H1 (cell line): ENCODE data around the gene TEKTIP1. TPM values are rescaled to one million over a fixed set of nuclear protein-coding genes. Genes with fewer than 3 reads are reported as not detected.

ENCODE experiments used
- BCL11A ChIP-seq, 2 experiments: IDR thresholded peaks; one replicate each; pipeline ENCODE4 v1.6.1; 2011; ENCODE audit warnings: low read depth in 2 of 2, low read length in 2 of 2, mild to moderate bottlenecking in 2 of 2
- CBX8 ChIP-seq: fragments of 300-800, 300-1000 bp; sonication (generic); IDR thresholded peaks from 2 replicates; pipeline ENCODE4 v1.7.1; 2016; ENCODE audit warnings: low read depth, low read length, borderline replicate concordance
- CTBP2 ChIP-seq: IDR thresholded peaks from 2 replicates; pipeline ENCODE4 v1.7.0; 2011; ENCODE audit warnings: borderline replicate concordance, mild to moderate bottlenecking, moderate library complexity, mixed read lengths, low read length; ENCODE audit not compliant: insufficient read depth, insufficient read length
- JUND ChIP-seq: IDR thresholded peaks from 2 replicates; pipeline ENCODE4 v1.6.1; 2011; ENCODE audit warnings: mild to moderate bottlenecking, improper control_type of control experiment, low read length
- KDM4A ChIP-seq: IDR thresholded peaks from one replicate; pipeline ENCODE4 v1.7.1; 2012; ENCODE audit warnings: low read depth, mild to moderate bottlenecking, moderate library complexity, low read length, inconsistent platforms; ENCODE audit not compliant: severe bottlenecking
- PHF8 ChIP-seq: fragments of 200-600 bp; sonication (generic); conservative IDR thresholded peaks from 2 replicates; pipeline ENCODE4 v1.7.1; 2012; ENCODE audit warnings: low read depth, mild to moderate bottlenecking, inconsistent platforms, low read length, moderate library complexity
- POLR2A ChIP-seq, 2 experiments: IDR thresholded peaks; 1 replicate in 1 of 2; 2 replicates in 1 of 2; pipeline ENCODE4 v1.6.1; 2011; ENCODE audit warnings: low read depth in 2 of 2, low read length in 2 of 2, mild to moderate bottlenecking in 2 of 2; ENCODE audit errors: control extremely low read depth in 1 of 2
- POU5F1 ChIP-seq: IDR thresholded peaks from 2 replicates; pipeline ENCODE4 v1.6.1; 2011; ENCODE audit warnings: low read depth, mild to moderate bottlenecking, low read length, moderate library complexity
- RNF2 ChIP-seq: fragments of 200-900, 300-1000 bp; sonication (generic); IDR thresholded peaks from 2 replicates; pipeline ENCODE4 v1.7.1; 2016; ENCODE audit warnings: borderline replicate concordance, low read depth, mild to moderate bottlenecking, antibody characterized with exemption, low read length; ENCODE audit not compliant: poor library complexity, severe bottlenecking; ENCODE audit errors: missing control alignments
- RXRA ChIP-seq: IDR thresholded peaks from 2 replicates; pipeline ENCODE4 v1.6.1; 2011; ENCODE audit warnings: low read depth, mild to moderate bottlenecking, low read length, moderate library complexity; ENCODE audit not compliant: insufficient read depth
- SIRT6 ChIP-seq: IDR thresholded peaks from one replicate; pipeline ENCODE4 v1.7.1; 2012; ENCODE audit warnings: low read length, inconsistent platforms
- TAF1 ChIP-seq: IDR thresholded peaks from 2 replicates; pipeline ENCODE4 v1.6.1; 2011; ENCODE audit warnings: mild to moderate bottlenecking, low read depth, low read length
- TBP ChIP-seq: IDR thresholded peaks from 2 replicates; pipeline ENCODE4 v1.6.1; 2011; ENCODE audit warnings: low read depth, low read length, improper control_type of control experiment
- YY1 ChIP-seq: IDR thresholded peaks from 2 replicates; pipeline ENCODE4 v1.6.1; 2011; ENCODE audit warnings: low read depth, mild to moderate bottlenecking, low read length
- polyA plus RNA-seq, 7 experiments: library from polyadenylated mRNA; depleted of rRNA in 3 of 7; stranded (reverse) in 5 of 7; unstranded in 2 of 7; fragments of >200 nt in 5 of 7; fragments of 200-250 nt in 2 of 7; gene quantifications; 1 replicate in 5 of 7; 2 replicates in 1 of 7; 4 replicates in 1 of 7; pipeline versions ENCODE4 v1.2.1 to v1.2.3, GENCODE V29; 2011 to 2013; ENCODE audit warnings: missing spikeins in 2 of 7, mixed read lengths in 2 of 7
- total RNA-seq: library from RNA; stranded (reverse); fragmentation: NEBNext Ultra II Directional; extraction: Animal tissue kit (Norgen Biotek cat#: 25700); gene quantifications from 2 replicates; pipeline ENCODE4 v1.2.1, GENCODE V29; 2021
- TF ChIP-seq, protein P1 (sequence below): IDR thresholded peaks from 2 replicates; pipeline ENCODE4 v1.6.1; 2012; ENCODE audit warnings: low read length, inconsistent platforms

Gene TEKTIP1
- total and polyA plus RNA-seq, 2 of the 8 experiments (the other 6 are each of a cell fraction or from before 2014, with no cell fraction given): 1.1 TPM; not detected in 1

DNA sequence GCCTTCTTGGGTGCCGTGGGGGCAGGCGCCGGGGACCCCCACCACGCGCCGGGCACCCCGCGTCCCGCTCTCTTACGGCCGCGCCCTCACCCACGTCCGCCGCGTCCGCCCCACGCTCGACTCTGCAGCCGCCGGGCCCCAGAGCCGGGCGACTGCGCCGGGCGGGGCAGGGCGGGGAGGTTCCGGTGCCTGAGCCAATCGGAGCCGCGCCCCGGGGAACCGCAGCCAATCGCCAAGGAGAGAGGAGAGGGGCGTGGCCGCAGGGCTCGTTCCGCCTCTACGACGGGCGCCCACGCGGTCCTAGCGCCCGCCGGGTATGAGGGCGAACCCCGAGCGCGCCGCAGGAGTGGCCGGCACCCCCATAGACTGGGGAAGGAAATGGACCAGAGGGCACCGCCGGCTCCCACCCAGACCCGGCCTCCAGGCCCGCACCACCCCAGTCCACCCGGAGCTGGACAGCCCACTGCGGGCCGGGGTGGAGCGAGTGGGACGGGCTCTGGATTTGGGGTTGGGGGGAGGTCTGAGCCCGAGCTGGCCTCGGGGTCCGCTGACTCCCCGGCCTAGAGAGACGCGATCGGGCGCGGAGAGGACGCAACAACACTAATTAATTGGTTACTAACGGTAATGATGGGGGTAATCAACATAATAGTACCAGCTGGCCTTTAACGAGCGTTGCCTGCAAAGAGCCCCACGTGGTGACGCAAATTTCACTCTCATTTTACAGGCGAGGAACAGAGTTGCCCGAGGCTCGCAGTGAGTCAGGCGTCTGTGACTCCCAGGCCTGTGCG lies 18.7 kb downstream of the TEKTIP1 start, which contains the start of gene MFSD12 (continued):
- TF ChIP-seq KDM4A: peak; percentile 88
- TF ChIP-seq RXRA: no peak
- no peak for TF ChIP-seq YY1
- TF ChIP-seq CBX8: no peak
- TF ChIP-seq JUND: no peak
- no peak for TF ChIP-seq SIRT6
- 0 out of 3 replicates have a peak, but pooled peaks of 1 of the 2 experiments have one; percentile 12 for TF ChIP-seq POLR2A (IDR thresholded peaks at IDR 0.05; ENCODE audit: control extremely low read depth in 1 of 2, low read depth in 2 of 2, low read length in 2 of 2)
- TF ChIP-seq PHF8: peak; percentile 53
- TF ChIP-seq TAF1: peak; percentile 57; the same call in 1 of the 2 replicates
- TF ChIP-seq POU5F1: no peak
- TF ChIP-seq TBP: no peak
- no peak for TF ChIP-seq BCL11A (IDR thresholded peaks at IDR 0.05; ENCODE audit: low read depth in 2 of 2, low read length in 2 of 2)
- TF ChIP-seq CTBP2: no peak
- TF ChIP-seq RNF2: no peak
- TF ChIP-seq, protein P1, sequence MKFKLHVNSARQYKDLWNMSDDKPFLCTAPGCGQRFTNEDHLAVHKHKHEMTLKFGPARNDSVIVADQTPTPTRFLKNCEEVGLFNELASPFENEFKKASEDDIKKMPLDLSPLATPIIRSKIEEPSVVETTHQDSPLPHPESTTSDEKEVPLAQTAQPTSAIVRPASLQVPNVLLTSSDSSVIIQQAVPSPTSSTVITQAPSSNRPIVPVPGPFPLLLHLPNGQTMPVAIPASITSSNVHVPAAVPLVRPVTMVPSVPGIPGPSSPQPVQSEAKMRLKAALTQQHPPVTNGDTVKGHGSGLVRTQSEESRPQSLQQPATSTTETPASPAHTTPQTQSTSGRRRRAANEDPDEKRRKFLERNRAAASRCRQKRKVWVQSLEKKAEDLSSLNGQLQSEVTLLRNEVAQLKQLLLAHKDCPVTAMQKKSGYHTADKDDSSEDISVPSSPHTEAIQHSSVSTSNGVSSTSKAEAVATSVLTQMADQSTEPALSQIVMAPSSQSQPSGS: no peak
